Parathyroid adenoma (tissue), 2 donors: Measurements from ENCODE around the gene XYLT2.
"Not testable (repeated sequence)": the region's sequence is repeated elsewhere in the genome, so short reads cannot be mapped to it uniquely, and the experiment has no call there.

Experiments used
- H2AFZ ChIP-seq: fragments of 300-600 bp; sonication (generic); one replicate; pipeline ENCODE4 v1.7.0; 2017; ENCODE audit warnings: antibody characterized with exemption, mild to moderate bottlenecking
- H3K27ac ChIP-seq: fragments of 300-600 bp; sonication (generic); one replicate; pipeline ENCODE4 v1.7.0; 2017
- H3K27me3 ChIP-seq: fragments of 300-600 bp; sonication (generic); one replicate; pipeline ENCODE4 v1.7.0; 2017; ENCODE audit warnings: low read length; ENCODE audit not compliant: control insufficient read depth, insufficient read depth
- H3K36me3 ChIP-seq: fragments of 300-600 bp; sonication (generic); one replicate; pipeline ENCODE4 v1.7.0; 2017; ENCODE audit warnings: low read length; ENCODE audit not compliant: control insufficient read depth, insufficient read depth
- H3K4me1 ChIP-seq: fragments of 300-600 bp; sonication (generic); one replicate; pipeline ENCODE4 v1.7.0; 2017; ENCODE audit warnings: control low read depth
- H3K4me2 ChIP-seq: fragments of 300-600 bp; sonication (generic); one replicate; pipeline ENCODE4 v1.7.0; 2017; ENCODE audit warnings: low read length
- H3K4me3 ChIP-seq: fragments of 300-600 bp; sonication (generic); one replicate; pipeline ENCODE4 v1.7.0; 2017; ENCODE audit warnings: low read depth, low read length
- H3K79me2 ChIP-seq: fragments of 300-600 bp; sonication (generic); one replicate; pipeline ENCODE4 v1.7.0; 2017; ENCODE audit warnings: control low read depth
- H3K9ac ChIP-seq: fragments of 300-600 bp; sonication (generic); one replicate; pipeline ENCODE4 v1.7.0; 2017; ENCODE audit warnings: mild to moderate bottlenecking
- H3K9me3 ChIP-seq: fragments of 300-600 bp; sonication (generic); one replicate; pipeline ENCODE4 v1.7.0; 2017; ENCODE audit warnings: low read length; ENCODE audit not compliant: control insufficient read depth
- TF ChIP-seq, protein P1 (sequence below): fragments of 300-600 bp; sonication (generic); IDR thresholded peaks from one replicate; pipeline ENCODE4 v1.7.0; 2017; ENCODE audit warnings: antibody characterized with exemption, mild to moderate bottlenecking
- donor health status: primary hyperparathyroidism.

The XYLT2 gene

DNA sequence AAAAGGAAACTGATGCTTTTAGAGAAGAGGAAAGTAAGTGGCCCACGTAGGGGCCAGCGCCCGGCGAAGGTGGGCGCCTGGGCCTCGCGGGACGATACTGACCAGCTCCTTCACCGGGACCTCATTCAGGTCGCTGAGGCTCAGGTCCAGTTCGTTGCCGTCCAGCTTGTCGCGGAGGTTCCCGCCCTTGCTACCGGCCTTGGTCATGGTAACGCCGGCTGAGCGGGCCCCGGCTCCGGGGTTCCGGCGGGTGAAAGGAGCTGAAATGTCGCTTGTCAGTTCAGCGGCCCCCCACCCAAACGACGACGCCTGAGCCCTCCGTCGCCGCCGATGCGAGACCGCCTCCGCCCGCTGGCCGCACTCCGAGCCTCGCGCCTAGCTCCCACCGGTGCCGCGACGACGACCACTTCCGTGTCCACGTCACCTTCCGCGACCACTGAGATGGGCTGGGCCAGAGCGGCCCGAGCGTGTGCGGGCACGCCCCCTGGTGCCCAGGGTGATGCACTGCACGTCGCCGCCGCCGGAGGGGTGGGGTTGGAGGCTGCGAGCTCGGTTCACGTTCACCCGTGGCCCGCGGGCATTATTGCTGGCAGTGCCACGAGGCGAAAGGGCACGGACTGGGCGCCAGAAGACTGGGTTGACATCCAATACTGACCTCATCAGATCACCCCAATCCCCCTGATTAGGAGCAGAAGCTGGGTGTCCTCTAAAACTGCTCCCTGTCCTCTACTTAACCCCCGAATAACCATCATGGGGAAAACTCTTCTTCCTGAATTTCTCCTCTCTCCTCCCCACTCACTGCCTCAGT, 51.4 kb downstream of the XYLT2 start, which contains the start of gene LRRC59:
LRRC59 (minus strand) TSS at position 413 of the 808 bp plus-strand sequence; CDS start at position 207, 206 bp downstream.
- H3K4me3 ChIP-seq = peak within 1 kb of the TSS; percentile 63
- H2AFZ ChIP-seq = peak within 1 kb of the TSS; percentile 77
- TF ChIP-seq, protein P1, sequence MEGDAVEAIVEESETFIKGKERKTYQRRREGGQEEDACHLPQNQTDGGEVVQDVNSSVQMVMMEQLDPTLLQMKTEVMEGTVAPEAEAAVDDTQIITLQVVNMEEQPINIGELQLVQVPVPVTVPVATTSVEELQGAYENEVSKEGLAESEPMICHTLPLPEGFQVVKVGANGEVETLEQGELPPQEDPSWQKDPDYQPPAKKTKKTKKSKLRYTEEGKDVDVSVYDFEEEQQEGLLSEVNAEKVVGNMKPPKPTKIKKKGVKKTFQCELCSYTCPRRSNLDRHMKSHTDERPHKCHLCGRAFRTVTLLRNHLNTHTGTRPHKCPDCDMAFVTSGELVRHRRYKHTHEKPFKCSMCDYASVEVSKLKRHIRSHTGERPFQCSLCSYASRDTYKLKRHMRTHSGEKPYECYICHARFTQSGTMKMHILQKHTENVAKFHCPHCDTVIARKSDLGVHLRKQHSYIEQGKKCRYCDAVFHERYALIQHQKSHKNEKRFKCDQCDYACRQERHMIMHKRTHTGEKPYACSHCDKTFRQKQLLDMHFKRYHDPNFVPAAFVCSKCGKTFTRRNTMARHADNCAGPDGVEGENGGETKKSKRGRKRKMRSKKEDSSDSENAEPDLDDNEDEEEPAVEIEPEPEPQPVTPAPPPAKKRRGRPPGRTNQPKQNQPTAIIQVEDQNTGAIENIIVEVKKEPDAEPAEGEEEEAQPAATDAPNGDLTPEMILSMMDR = peak; percentile 98
- H3K9me3 ChIP-seq = no peaks in the 10 kb centered on the region
- no peaks in the 10 kb centered on the region for H3K27me3 ChIP-seq
- H3K4me1 ChIP-seq = peaks cover 3% of the 10 kb centered on the region
- H3K36me3 ChIP-seq = no peaks in the 10 kb centered on the region
- H3K79me2 ChIP-seq = peaks cover 12% of the 10 kb centered on the region
- H3K4me2 ChIP-seq = peak within 1 kb of the TSS; percentile 63
- peak within 1 kb of the TSS; percentile 33 for H3K9ac ChIP-seq
- peak within 1 kb of the TSS; percentile 37 for H3K27ac ChIP-seq

DNA sequence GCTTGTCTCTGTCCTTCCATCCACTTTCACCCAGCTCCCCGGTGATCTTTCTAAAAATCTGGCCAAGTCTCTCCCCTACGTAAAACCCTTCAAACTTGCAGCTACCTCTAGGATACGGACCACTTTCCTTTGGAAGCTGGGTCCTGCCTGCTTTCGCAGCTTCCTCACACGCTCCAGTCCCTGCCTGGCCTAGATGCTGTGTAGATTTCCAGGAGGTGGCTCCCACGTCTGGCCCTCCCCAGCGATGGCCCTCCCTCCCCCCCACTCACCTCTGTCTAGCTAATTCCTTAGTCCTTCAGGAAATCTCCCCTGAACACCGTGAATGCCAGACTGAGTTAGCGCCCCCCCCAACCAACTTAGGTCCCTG, 52.0 kb downstream of the XYLT2 start:
- Histone ChIP-seq H3K4me1 (peaks cover 3% of the 10 kb centered on the region), H3K36me3 (no peaks in the 10 kb centered on the region), H3K27ac (peak overlapping the region; percentile 37), H3K9me3 (no peaks in the 10 kb centered on the region), H3K9ac (no peak overlapping the region), H2AFZ (peak overlapping the region; percentile 77), H3K4me3 (peak overlapping the region; percentile 63), H3K79me2 (peaks cover 12% of the 10 kb centered on the region), H3K4me2 (peak overlapping the region; percentile 63), H3K27me3 (no peaks in the 10 kb centered on the region)
- TF ChIP-seq, protein P1 = no peak

DNA sequence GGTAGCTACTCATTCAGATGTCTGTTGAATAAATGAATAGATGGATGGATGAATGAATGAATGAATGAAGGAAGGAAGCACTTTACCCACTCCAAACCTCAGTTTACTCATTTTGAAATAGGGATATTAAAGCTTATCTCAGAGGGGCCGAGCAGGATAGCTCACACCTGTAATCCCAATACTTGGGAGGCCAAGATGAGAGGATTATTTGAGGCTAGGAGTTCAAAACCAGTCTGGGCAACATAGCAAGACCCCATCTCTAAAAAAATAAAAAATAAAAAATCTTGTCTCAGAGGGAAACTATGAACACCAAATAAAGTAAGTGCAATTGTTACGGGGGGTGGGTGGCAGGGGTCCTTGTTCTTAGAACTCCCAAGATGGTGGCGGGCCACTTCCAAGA, 52.7 kb downstream of the XYLT2 start:
- H3K27ac ChIP-seq, H3K9me3 ChIP-seq: not testable (repeated sequence)
- peaks cover 12% of the 10 kb centered on the region for H3K79me2 ChIP-seq

DNA sequence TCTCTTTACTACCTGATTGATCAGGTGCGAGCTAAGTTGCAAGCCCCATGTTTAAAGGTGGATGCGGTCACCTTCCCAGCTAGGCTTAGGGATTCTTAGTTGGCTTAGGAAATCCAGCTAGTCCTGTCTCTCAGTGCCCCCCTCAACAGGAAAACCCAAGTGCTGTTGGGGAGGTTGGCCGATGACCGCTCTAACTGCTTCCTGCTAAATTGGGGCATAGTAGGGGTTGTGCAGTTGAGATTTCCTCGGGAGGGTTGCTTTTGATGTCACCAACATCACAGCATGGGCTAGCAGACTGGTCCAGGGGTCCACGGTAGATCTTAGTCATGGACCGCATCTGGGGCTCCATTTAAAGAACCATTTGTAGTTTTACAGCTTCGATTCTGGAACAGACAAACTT, 53.7 kb downstream of the XYLT2 start:
- H3K4me2 ChIP-seq, H3K27ac ChIP-seq, H3K4me3 ChIP-seq, H3K9me3 ChIP-seq, H3K9ac ChIP-seq, H3K36me3 ChIP-seq, H2AFZ ChIP-seq, H3K4me1 ChIP-seq, H3K27me3 ChIP-seq: not testable (repeated sequence)
- peaks cover 12% of the 10 kb centered on the region for H3K79me2 ChIP-seq

More for the DNA sequence above, 52.7 kb downstream of the XYLT2 start:
- not testable (repeated sequence) for H3K27me3 ChIP-seq, H3K4me3 ChIP-seq, H3K4me1 ChIP-seq, H3K9ac ChIP-seq, H3K4me2 ChIP-seq, H2AFZ ChIP-seq, H3K36me3 ChIP-seq

DNA sequence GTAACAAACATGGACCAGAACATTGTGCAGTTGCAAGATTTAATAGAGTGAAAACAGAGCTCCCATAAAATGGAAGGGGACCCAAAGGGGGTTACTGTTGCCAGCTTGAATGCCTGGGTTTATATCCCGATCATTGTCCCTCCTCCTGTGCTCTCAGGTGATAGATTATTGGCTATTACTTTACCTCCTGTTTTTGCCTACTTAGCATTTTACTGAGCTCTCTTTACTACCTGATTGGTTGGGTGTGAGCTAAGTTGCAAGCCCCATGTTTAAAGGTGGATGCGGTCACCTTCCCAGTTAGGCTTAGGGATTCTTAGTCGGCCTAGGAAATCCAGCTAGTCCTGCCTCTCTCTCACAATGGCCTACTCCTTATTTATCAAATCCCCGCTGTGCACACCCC, 59.4 kb downstream of the XYLT2 start:
- H3K27ac ChIP-seq, H2AFZ ChIP-seq, H3K36me3 ChIP-seq, H3K27me3 ChIP-seq, H3K4me3 ChIP-seq, H3K9me3 ChIP-seq, H3K4me2 ChIP-seq, H3K9ac ChIP-seq, H3K4me1 ChIP-seq, H3K79me2 ChIP-seq: not testable (repeated sequence)

DNA sequence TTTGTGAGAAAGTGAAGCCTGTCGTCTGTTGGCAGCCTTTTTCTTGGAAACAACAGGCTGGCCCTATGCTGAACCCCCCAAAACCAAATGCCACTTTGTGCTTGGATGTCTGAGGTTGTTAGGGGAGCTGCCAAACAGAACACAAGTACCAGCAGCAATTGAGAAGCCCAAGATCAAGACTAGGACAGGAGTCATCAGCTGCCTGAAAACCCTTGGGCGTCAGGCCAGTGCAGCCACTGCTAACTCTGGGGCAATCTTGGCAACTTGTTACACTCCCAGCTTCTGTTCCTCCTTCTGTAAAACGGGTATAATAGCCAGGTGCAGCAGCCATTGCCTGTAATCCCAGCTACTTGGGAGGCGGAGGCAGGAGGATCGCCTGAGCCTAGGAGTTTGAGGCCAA, 60.7 kb downstream of the XYLT2 start:
- Histone ChIP-seq H3K9ac (no peak overlapping the region), H3K4me1 (no peaks in the 10 kb centered on the region), H3K4me2 (no peak overlapping the region), H3K4me3 (no peak overlapping the region), H3K27me3 (no peaks in the 10 kb centered on the region), H3K36me3 (no peaks in the 10 kb centered on the region), H2AFZ (no peak overlapping the region), H3K79me2 (no peaks in the 10 kb centered on the region), H3K27ac (no peak overlapping the region), H3K9me3 (no peaks in the 10 kb centered on the region)
- TF ChIP-seq, protein P1 = no peak
